Chondrocyte (in vitro differentiated cells): ENCODE measurements around the gene PIK3R6. TPM values are rescaled to one million over a fixed set of nuclear protein-coding genes. Genes with fewer than 3 reads are reported as not detected.

Experiments
- DNase-seq: peaks from one replicate; pipeline ENCODE4 v3.0.0; 2021; ENCODE audit warnings: mixed read lengths, low spot score
- H3K27ac Mint-ChIP-seq: one replicate; pipeline ENCODE4 v1.8.0; 2021; ENCODE audit warnings: mild to moderate bottlenecking, moderate library complexity, mixed read lengths; ENCODE audit not compliant: unreplicated experiment
- H3K27me3 Mint-ChIP-seq: 2 replicates; pipeline ENCODE4 v1.8.0; 2021; ENCODE audit warnings: low read depth, mixed read lengths
- H3K36me3 Mint-ChIP-seq: 2 replicates; pipeline ENCODE4 v1.8.0; 2021; ENCODE audit warnings: low read depth, mixed read lengths
- H3K4me1 Mint-ChIP-seq: 2 replicates; pipeline ENCODE4 v1.8.0; 2021; ENCODE audit warnings: low read depth, mild to moderate bottlenecking, mixed read lengths
- H3K4me3 Mint-ChIP-seq: one replicate; pipeline ENCODE4 v1.8.0; 2021; ENCODE audit warnings: mild to moderate bottlenecking, moderate library complexity, mixed read lengths; ENCODE audit not compliant: unreplicated experiment
- H3K9me3 Mint-ChIP-seq: 2 replicates; pipeline ENCODE4 v1.8.0; 2021; ENCODE audit warnings: low read depth, mixed read lengths
- total RNA-seq: library from RNA; stranded (reverse); gene quantifications from 3 replicates; pipeline ENCODE4 v1.2.1, GENCODE V29; 2021
- TF ChIP-seq, protein P1 (sequence below): fragments of 200-600 bp; sonication (generic); IDR thresholded peaks from 2 replicates; pipeline ENCODE4 v1.5.0; 2021; ENCODE audit warnings: antibody characterized with exemption, mild to moderate bottlenecking, moderate library complexity

PIK3R6 gene
- total RNA-seq, 1 donor from 2014 or later: not detected

DNA sequence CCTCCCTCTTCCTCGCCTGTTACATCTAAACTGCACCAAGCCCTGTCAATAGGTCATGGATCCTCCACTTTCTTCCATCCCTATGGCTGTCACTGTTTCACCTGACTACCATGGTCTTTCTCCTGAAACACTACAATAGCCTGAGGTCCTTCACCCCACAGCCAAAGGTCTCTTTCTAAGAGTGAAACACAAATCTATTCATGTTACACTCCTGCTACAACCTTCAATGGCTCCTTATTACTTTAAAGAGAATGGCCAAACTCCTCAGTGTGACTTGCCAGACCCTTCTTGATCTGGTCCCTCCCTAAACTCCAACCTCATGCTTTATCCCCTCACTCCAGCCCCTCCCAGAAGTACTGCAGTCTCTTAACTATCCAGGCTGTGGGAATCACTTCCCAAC lies 618 bp upstream of the PIK3R6 start:
- TF ChIP-seq, protein P1, sequence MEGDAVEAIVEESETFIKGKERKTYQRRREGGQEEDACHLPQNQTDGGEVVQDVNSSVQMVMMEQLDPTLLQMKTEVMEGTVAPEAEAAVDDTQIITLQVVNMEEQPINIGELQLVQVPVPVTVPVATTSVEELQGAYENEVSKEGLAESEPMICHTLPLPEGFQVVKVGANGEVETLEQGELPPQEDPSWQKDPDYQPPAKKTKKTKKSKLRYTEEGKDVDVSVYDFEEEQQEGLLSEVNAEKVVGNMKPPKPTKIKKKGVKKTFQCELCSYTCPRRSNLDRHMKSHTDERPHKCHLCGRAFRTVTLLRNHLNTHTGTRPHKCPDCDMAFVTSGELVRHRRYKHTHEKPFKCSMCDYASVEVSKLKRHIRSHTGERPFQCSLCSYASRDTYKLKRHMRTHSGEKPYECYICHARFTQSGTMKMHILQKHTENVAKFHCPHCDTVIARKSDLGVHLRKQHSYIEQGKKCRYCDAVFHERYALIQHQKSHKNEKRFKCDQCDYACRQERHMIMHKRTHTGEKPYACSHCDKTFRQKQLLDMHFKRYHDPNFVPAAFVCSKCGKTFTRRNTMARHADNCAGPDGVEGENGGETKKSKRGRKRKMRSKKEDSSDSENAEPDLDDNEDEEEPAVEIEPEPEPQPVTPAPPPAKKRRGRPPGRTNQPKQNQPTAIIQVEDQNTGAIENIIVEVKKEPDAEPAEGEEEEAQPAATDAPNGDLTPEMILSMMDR: no peak
- Mint-ChIP-seq H3K9me3 (peaks cover 3% of the 10 kb centered on the region), H3K27ac (no peak overlapping the region), H3K27me3 (peaks cover 37% of the 10 kb centered on the region), H3K4me3 (no peak overlapping the region), H3K36me3 (peaks cover 5% of the 10 kb centered on the region), H3K4me1 (no peaks in the 10 kb centered on the region)
- no peak for DNase-seq

DNA sequence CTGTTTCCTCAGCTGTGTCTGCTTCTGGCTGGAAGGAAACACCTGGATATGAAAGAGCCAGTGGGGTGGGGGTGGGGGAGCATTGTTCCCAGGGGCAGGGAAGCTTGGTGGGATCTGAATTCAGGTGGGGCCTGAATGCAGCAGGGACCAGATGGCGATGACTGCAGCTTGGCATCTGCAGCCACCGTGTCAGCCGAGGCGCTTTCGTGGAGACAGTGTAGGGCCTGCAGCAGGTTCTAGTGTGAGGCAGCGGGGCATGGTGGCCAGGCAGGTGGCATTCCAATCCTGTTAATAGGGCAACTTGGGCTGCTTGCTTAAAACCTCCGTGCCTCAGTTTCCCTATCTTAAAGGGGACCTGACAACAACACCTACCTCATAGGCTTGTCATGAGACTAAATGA lies 1.7 kb downstream of the PIK3R6 start:
- H3K4me3 Mint-ChIP-seq: no peak overlapping the region
- H3K36me3 Mint-ChIP-seq: peaks cover 5% of the 10 kb centered on the region
- peaks cover 34% of the 10 kb centered on the region for H3K27me3 Mint-ChIP-seq
- no peak for DNase-seq
- TF ChIP-seq, protein P1: no peak
- H3K9me3 Mint-ChIP-seq: no peaks in the 10 kb centered on the region
- no peak overlapping the region for H3K27ac Mint-ChIP-seq
- no peaks in the 10 kb centered on the region for H3K4me1 Mint-ChIP-seq

DNA sequence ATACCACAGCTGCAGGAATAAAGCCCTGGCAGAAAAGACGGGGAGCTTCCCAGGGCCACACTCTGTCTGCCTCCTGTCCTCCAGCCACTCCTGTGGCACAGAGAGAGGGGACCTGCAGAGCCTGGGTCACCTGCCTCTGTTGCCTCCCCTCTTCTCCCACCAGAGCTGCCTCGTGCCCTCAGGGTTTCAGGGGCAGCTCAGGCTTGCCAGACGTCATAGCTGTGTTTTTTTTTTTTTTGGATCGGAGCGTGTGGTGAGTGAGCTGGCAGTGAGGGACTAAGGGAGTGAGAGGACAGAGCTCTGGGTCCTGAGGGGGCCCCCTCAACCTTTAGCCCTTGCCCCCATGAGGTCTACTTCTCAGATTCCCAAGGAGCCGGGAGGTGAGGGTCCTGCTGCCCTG lies 2.1 kb downstream of the PIK3R6 start:
- H3K4me1 Mint-ChIP-seq: no peaks in the 10 kb centered on the region
- no peak overlapping the region for H3K4me3 Mint-ChIP-seq
- DNase-seq: no peak
- H3K9me3 Mint-ChIP-seq: no peaks in the 10 kb centered on the region
- H3K36me3 Mint-ChIP-seq: peaks cover 3% of the 10 kb centered on the region
- H3K27me3 Mint-ChIP-seq: peaks cover 31% of the 10 kb centered on the region
- no peak overlapping the region for H3K27ac Mint-ChIP-seq
- TF ChIP-seq, protein P1: no peak

DNA sequence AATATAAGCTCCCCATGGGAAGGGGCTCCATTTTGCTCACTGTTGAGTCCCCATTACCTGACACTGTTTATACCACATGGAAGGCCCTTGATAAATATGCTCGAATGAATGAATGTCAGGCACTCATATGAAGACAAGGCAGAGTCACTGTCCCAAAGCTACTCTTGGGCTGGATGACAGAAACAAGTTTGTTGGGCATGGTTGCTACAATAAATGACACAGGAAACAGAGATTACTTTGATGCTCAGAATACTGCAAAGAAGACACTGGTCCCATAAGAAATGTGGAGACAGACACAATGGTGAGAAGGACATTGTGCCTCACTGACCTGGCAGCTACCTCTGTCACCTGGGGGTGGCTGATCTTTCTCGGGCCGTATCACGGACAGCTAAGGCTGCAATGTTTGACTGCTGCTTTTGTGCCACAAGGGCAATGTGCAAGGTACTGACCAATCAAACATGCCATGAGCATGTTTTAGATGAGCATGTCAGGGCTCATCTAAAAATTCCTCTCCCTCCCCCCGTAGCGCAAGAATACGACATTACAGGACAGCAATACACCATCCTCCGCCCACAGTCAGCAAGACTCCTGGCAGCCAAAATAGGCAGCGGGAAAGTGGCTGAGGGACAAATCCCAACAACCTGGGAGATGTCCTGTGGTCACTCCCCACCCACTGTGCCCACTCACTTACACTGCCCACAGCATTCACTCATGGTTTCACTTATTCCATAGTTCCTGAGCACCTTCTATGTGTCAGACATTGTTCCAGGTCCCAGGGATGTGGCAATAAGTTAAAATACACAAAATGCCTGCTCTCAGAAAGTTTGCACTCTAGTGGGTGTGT lies 5.0 kb downstream of the PIK3R6 start:
- Mint-ChIP-seq H3K9me3 (no peaks in the 10 kb centered on the region), H3K4me1 (peaks cover 22% of the 10 kb centered on the region), H3K27me3 (peaks cover 10% of the 10 kb centered on the region), H3K4me3 (no peak overlapping the region), H3K27ac (no peak overlapping the region), H3K36me3 (peaks cover 3% of the 10 kb centered on the region)
- no peak for DNase-seq
- TF ChIP-seq, protein P1: no peak

DNA sequence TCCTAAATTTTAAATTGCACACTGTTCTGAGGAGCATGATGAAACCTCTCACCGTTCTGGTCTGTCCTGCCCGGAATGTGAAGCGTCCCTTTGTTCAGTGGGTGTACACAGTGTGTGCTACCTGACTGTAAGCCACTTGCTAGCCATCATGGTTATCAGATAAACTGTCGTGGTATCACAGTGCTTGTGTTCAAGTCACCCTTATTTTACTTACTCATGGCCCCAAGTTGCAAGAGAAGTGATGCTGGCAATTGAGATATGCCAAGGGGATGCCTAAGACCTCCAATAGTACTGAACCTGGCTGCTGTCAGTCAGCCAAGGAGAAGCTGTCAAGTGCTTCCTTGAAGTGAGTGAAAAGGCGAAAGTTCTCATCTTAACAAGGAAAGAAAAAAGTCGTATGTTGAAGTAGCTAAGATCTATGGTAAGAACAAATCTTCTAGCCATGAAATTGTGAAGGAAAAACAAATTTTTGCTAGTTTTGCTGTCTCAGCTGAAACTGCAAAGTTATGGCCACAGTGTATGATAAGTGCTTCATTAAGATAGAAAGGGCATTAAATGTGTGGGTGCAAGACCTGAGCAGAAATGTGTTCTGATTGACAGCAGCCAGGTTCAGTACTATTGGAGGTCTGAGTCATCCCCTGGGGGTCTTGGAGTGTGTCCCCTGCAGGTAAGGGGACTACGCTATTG lies 5.8 kb downstream of the PIK3R6 start:
- Mint-ChIP-seq H3K36me3 (peaks cover 2% of the 10 kb centered on the region), H3K4me3 (no peak overlapping the region), H3K27ac (no peak overlapping the region), H3K27me3 (peaks cover 5% of the 10 kb centered on the region), H3K4me1 (peaks cover 30% of the 10 kb centered on the region), H3K9me3 (no peaks in the 10 kb centered on the region)
- no peak for DNase-seq
- TF ChIP-seq, protein P1: no peak
